Neuron (in vitro differentiated cells): ENCODE data around the gene SLC5A4.

ENCODE experiments used
- H2AFZ ChIP-seq: one replicate; pipeline ENCODE4 v1.6.1; 2013; ENCODE audit warnings: low read depth, mild to moderate bottlenecking, inconsistent platforms, low read length, moderate library complexity
- H3K27me3 ChIP-seq: one replicate; pipeline ENCODE4 v1.6.1; 2013; ENCODE audit warnings: low read length; ENCODE audit not compliant: insufficient read depth
- H3K36me3 ChIP-seq: one replicate; pipeline ENCODE4 v1.6.1; 2013; ENCODE audit warnings: low read length; ENCODE audit not compliant: insufficient read depth
- H3K4me1 ChIP-seq: one replicate; pipeline ENCODE4 v1.6.1; 2013; ENCODE audit warnings: low read length; ENCODE audit not compliant: insufficient read depth
- H3K4me3 ChIP-seq: 2 replicates; pipeline ENCODE4 v1.5.1; 2013; ENCODE audit warnings: mild to moderate bottlenecking, low read length, moderate library complexity
- H3K9me3 ChIP-seq: one replicate; pipeline ENCODE4 v1.6.1; 2013; ENCODE audit warnings: low read length

Gene SLC5A4

DNA sequence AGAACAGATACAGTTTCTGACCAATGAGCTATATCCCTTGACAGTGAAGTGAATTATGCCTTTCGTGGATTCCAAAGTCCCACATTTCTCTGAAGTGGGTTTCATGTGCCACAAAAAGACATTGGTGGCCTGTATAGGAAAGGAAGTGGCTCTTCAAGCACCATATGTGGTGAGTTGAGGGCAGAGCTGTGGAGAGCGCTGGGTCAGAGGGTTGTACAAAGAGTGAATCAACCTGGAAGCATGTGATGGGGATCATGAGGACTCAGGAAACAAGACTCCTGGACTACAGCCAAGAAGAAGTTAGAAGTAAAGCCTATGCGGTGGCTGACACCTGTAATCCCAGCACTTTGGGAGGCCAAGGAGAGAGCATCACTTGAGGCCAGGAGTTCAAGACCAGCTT lies 579 bp upstream of the SLC5A4 start:
- Histone ChIP-seq H3K27me3 (no peaks in the 10 kb centered on the region), H2AFZ (no peak overlapping the region), H3K9me3 (no peaks in the 10 kb centered on the region), H3K4me1 (no peaks in the 10 kb centered on the region), H3K36me3 (no peaks in the 10 kb centered on the region), H3K4me3 (no peak overlapping the region)

DNA sequence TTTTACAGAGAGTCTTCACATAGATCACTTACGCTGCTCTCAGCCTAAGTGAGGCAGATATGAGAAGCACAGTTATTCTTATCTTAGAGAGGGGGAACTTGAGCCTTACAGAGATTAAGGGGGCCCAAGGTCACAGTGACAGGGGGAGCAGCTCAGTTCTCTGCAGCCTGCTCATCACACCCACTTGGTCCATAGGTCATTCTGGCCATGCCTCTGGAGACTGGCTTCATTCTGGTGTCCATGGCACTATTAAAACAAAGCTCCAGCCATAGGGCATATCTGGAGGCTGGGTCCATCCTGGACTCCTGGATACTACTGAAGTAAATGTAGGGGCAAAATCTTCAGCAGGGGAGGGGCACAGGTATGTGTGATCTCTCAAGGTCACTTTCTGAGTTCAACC lies 5.9 kb downstream of the SLC5A4 start:
- Histone ChIP-seq H3K9me3 (no peaks in the 10 kb centered on the region), H3K36me3 (no peaks in the 10 kb centered on the region), H3K4me3 (no peak overlapping the region), H3K4me1 (no peaks in the 10 kb centered on the region), H2AFZ (no peak overlapping the region), H3K27me3 (no peaks in the 10 kb centered on the region)

DNA sequence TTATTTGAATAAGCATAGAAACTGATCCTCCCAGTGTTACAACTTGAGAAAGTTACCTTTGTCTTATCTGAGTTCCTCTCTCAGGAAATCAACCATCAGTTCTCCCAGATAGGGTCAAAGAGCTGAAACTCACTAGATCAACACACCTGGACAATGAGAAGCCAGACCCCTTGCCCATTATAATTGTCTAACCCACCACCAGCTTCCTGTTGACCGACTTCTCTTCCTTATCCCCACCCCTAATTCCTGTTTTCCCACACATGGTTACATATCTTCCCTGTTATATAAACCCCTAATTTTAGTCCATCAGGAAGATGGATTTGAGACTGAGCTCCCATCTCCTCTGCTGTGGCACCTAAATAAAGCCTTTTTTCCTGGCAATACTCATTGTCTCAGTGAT lies 6.9 kb downstream of the SLC5A4 start:
- H3K4me1 ChIP-seq = no peaks in the 10 kb centered on the region
- no peak overlapping the region for H3K4me3 ChIP-seq
- no peak overlapping the region for H2AFZ ChIP-seq
- no peaks in the 10 kb centered on the region for H3K36me3 ChIP-seq
- H3K9me3 ChIP-seq = no peaks in the 10 kb centered on the region
- H3K27me3 ChIP-seq = no peaks in the 10 kb centered on the region

DNA sequence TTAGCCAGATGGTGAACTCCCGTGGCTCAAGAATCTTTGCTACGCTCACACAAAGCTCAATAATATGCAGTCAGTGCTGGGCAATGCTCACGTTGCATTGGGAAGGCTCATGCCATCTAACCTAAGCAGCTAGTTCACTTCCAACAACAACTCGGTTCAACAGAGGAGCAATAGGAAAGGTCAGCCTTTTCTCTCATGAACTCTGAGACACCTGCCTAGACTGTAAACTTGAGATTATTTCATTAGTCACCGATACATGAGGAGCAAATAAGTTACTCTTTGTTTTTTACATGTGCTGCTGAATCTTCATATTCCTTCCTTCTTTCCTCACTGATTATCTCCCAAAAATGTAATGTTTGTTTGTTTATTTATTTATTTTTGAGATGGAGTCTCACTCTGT lies 9.0 kb downstream of the SLC5A4 start:
- Histone ChIP-seq H3K4me3 (no peak overlapping the region), H2AFZ (no peak overlapping the region), H3K4me1 (no peaks in the 10 kb centered on the region), H3K27me3 (no peaks in the 10 kb centered on the region), H3K36me3 (no peaks in the 10 kb centered on the region), H3K9me3 (no peaks in the 10 kb centered on the region)

DNA sequence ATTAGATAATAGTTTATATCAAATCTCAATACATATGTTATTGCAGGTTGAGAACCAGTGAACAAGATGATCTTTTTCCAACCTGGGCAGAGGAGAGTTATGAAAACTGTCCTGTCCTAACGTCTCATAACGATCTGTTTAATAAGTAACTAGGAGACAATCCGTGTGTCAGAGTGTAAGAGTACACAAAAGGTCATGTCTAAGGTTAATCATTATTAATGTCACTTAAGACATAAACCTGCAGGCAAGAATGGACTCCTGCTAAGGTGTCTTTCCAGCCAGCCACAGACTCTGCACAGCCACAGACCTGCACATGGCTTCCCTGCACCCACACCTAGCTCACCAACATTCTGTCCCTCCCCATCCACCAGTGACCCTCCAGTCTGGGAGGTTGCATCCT lies 10.1 kb downstream of the SLC5A4 start:
- Histone ChIP-seq H3K4me3 (no peak overlapping the region), H3K36me3 (no peaks in the 10 kb centered on the region), H3K27me3 (no peaks in the 10 kb centered on the region), H3K9me3 (no peaks in the 10 kb centered on the region), H2AFZ (no peak overlapping the region), H3K4me1 (no peaks in the 10 kb centered on the region)

DNA sequence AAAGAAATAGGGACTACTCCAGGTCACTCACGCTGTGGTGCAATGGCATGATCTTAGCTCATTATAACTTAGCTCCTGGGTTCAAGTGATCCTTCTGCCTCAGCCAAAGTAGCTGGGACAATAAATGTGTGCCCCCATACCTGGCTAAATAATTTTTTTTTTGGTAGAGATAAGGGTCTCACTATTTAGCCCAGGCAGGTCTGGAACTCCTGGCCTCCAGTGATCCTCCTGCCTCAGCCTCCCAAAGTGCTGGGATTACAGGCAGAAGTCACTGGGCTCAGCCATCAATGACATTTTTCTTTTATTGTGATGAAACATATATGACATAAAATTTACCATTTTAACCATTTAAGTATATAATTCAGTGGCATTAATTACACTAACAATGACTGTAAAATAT lies 10.6 kb downstream of the SLC5A4 start:
- Histone ChIP-seq H2AFZ (no peak overlapping the region), H3K36me3 (no peaks in the 10 kb centered on the region), H3K27me3 (no peaks in the 10 kb centered on the region)

DNA sequence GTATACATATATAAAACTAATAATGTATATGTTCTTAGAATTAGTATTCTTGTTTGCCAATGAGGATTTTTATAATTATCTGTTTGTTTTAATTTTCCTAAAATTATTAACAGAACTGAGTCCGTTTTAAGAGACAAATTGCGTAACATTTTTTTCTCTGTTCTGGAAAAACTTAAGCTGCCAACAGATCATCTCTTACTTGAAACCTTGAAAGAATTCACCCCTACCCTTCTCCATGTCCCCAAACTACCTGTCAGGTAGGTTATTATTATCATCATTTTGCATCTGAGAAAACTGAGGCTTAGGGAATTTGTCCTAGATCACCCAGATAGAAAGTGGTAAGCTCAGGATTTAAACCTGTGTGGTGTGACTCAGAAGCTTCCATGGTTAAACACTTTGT lies 14.7 kb downstream of the SLC5A4 start:
- H2AFZ ChIP-seq = no peak overlapping the region
- no peaks in the 10 kb centered on the region for H3K9me3 ChIP-seq
- no peaks in the 10 kb centered on the region for H3K27me3 ChIP-seq
- no peak overlapping the region for H3K4me3 ChIP-seq
- no peaks in the 10 kb centered on the region for H3K4me1 ChIP-seq
- no peaks in the 10 kb centered on the region for H3K36me3 ChIP-seq

More for the DNA sequence above, 10.6 kb downstream of the SLC5A4 start:
- H3K4me3 ChIP-seq = no peak overlapping the region
- H3K4me1 ChIP-seq = no peaks in the 10 kb centered on the region
- no peaks in the 10 kb centered on the region for H3K9me3 ChIP-seq

DNA sequence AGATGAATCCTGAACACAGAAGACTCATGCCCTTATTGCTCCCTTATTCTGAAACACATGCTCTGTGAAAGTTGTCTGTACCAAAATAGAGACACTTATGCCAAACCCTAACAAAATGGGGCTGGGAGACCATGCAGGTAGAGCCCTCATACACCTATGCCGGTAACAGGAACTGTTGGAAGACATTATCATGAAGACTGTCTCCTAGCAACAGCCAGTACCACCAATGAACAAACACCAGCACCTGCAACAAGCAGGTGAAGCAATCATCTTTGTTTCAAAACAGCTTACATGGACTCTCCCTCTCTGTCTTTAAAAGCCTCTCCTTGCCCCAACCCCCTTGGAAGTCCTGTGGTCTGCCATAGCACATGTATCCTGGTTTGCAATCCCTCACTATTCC lies 17.2 kb downstream of the SLC5A4 start:
- Histone ChIP-seq H3K4me3 (no peak overlapping the region), H3K4me1 (peaks cover 5% of the 10 kb centered on the region), H3K36me3 (no peaks in the 10 kb centered on the region), H2AFZ (no peak overlapping the region), H3K9me3 (no peaks in the 10 kb centered on the region), H3K27me3 (no peaks in the 10 kb centered on the region)

DNA sequence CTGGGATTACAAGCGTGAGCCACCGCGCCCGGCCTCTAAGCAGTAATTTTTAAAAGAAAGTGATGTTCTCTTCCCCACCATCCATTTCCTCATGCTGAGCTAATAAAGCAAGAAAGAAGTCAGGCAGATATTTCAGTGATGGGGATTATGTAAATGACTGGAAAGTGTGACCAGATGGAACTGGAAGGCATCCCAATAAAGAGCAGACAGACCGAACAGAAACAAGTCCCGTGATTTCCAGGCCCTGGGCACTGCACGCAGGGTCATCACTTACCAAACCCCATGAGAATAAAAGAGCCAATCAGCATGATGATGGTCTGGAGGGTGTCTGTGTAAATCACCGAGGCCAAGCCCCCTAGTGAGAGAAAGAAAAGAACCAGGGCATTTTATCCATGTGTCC lies 18.2 kb downstream of the SLC5A4 start:
- no peaks in the 10 kb centered on the region for H3K36me3 ChIP-seq
- H3K27me3 ChIP-seq = no peaks in the 10 kb centered on the region
- H3K4me1 ChIP-seq = peaks cover 9% of the 10 kb centered on the region
- H3K9me3 ChIP-seq = no peaks in the 10 kb centered on the region
- H3K4me3 ChIP-seq = no peak overlapping the region
- no peak overlapping the region for H2AFZ ChIP-seq

DNA sequence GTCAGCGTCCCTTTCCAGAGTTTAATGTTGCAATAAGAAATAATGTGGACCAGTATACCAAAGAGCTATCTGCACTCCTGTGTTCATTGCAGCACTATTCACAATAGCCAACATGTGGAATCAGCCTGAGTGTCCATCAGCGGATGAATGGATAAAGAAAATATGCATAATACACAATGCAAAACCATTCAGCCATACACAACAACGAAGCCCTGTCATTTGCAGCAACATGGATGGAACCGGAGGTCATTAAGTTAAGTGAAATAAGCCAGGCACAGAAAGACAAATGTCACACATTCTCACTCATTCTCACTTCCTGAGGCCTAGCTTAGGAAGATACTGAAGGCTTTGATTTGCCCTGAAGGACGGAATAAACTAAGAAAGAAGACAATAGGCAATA lies 22.1 kb downstream of the SLC5A4 start:
- no peak overlapping the region for H3K4me3 ChIP-seq
- no peaks in the 10 kb centered on the region for H3K36me3 ChIP-seq
- H3K4me1 ChIP-seq = peaks cover 9% of the 10 kb centered on the region
- H2AFZ ChIP-seq = no peak overlapping the region
- no peaks in the 10 kb centered on the region for H3K9me3 ChIP-seq
- no peaks in the 10 kb centered on the region for H3K27me3 ChIP-seq

DNA sequence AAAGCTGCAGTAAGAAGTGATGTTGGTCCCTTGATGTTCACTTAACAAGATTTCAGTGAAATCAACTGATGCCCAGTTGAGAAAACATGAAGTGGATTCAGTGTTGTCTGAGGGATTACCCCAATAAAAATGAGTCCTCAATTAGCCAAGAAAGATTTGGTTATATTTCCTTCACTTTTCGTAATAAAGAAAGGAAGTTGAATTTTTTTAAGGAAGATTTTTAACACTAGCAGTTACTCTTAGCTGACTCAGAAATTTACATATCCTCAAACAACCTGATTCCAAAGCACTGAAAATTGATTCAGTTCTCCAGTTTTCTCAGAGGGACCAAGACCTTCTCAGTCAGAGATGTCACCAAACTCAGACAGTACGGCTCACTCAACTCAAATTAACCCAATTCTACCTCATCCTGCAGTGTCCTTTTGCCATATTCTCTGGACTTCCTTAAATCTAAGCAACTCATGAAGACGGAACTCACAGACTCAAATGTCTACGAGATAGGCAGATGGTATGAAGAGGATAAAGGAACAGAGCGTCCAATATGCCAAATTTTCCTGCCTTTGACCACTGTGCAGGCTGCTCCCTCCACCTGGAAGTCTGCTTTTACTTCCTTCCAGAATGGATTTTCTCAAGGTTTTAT lies 22.8 kb downstream of the SLC5A4 start:
- Histone ChIP-seq H3K36me3 (no peaks in the 10 kb centered on the region), H2AFZ (no peak overlapping the region), H3K4me3 (no peak overlapping the region), H3K27me3 (no peaks in the 10 kb centered on the region), H3K9me3 (no peaks in the 10 kb centered on the region), H3K4me1 (peaks cover 9% of the 10 kb centered on the region)

DNA sequence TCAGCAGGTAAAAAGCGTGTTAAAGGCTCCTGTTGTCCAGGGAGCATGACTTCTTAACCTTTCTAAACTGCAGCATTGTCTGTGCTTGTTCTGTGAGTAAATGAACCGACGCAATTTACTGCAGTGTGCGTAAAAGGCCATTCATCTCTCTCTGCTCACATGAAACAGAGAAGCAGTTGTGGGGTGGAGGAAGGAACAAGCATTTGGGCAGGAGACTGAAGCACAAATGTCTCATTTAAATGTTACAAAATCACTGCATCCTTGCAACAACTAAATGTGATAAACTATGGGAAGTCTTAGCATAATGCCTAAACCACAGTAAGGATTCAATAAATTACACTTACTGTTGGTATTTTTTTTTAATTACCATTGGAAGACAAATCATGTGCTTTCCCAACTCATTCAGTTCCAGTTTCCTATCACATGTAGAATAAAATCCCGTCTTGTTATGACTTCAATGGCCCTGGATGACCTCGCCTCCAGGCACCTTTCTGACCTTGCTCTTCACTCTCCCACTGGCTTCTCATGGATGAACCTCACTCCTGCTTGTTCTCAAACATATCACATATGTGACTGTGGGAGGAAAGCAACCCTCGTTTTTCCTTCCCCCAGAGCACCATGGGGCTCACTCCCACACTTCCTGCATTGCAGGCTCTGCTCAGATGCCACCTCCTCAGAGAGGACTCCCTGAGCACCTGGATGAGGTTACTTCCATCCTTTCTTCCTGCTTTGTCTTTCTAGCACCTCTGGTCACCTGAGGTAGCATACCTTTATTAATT lies 28.6 kb downstream of the SLC5A4 start:
- Histone ChIP-seq H3K4me1 (peaks cover 10% of the 10 kb centered on the region), H3K4me3 (no peak overlapping the region), H3K36me3 (no peaks in the 10 kb centered on the region), H3K9me3 (no peaks in the 10 kb centered on the region), H2AFZ (no peak overlapping the region), H3K27me3 (no peaks in the 10 kb centered on the region)

DNA sequence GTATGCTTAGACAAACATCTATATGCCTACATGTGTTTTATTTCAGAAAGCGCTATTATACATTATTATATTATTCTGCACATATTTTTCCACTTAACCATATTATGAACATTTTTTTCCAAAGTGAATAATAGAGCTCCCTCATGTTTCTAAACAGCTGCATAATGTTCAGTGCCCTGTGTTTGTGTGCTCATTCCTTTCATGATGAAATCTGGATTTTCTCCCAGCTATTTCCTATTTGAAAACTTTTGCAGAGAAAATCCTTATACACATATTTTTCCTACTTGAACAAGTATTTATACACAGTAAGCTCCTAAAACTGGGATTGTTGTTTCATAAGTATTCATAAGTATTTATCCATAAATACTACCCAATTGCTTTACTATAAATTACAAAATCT lies 32.2 kb downstream of the SLC5A4 start:
- no peak overlapping the region for H3K4me3 ChIP-seq
- H3K9me3 ChIP-seq = no peaks in the 10 kb centered on the region
- H2AFZ ChIP-seq = no peak overlapping the region
- peaks cover 10% of the 10 kb centered on the region for H3K4me1 ChIP-seq
- H3K36me3 ChIP-seq = no peaks in the 10 kb centered on the region
- no peaks in the 10 kb centered on the region for H3K27me3 ChIP-seq

DNA sequence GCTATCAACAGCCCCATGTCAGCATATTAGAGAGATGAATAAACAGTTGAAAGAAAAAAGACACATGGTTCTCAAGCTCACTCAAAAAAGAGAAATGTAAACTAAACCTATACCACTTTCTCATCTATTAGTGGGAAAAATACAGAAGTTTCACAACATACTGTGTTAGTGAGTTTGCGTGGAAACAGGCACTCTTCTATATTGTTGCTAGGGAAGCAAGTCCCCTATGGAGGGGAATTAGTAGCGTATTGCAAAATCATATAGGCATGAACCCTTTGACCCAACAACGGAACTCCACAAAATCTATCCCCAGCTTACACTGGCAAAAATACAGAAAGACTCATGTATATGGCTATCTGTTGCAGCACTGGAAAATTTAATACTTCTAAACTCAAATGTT lies 36.1 kb downstream of the SLC5A4 start:
- H2AFZ ChIP-seq = no peak overlapping the region
- no peaks in the 10 kb centered on the region for H3K9me3 ChIP-seq
- H3K4me1 ChIP-seq = no peaks in the 10 kb centered on the region
- H3K36me3 ChIP-seq = no peaks in the 10 kb centered on the region
- no peak overlapping the region for H3K4me3 ChIP-seq
- no peaks in the 10 kb centered on the region for H3K27me3 ChIP-seq
